ENCODE measurements around the gene PHRF1.

Gene PHRF1

DNA sequence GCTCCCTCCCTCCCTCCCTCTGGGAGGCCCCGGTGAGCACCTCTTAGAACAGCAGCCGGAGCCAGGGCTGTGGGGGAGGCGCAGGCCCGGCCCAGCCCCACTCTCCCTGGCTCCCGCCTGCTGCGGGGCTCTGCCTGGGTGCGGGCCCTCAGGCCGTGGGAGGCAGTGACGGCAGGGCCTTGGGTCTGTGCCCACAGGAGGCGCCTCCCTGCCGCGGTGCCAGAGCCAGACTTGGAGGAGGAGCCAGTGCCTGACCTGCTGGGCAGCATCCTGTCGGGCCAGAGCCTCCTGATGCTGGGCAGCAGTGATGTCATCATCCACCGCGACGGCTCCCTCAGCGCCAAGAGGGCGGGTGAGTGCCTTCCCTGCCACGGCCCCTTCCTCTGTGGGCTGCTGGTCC lies 30.0 kb downstream of the PHRF1 start:
- no peak overlapping the region for H3K4me3 ChIP-seq (ENCODE audit: control insufficient read depth, low read depth, low read length)
- DNase-seq (ENCODE audit: low read depth) = no peak
- TF ChIP-seq CTCF (IDR thresholded peaks at IDR 0.05; ENCODE audit: control insufficient read depth, insufficient read depth, low read depth, low read length, missing control alignments) = no peak

GRCh38 chr11:607020-607780 lies 30.9 kb downstream of the PHRF1 start:
- no peak for TF ChIP-seq CTCF (IDR thresholded peaks at IDR 0.05; ENCODE audit: control insufficient read depth, insufficient read depth, low read depth, low read length, missing control alignments)
- DNase-seq (ENCODE audit: low read depth) = no peak
- H3K4me3 ChIP-seq (ENCODE audit: control insufficient read depth, low read depth, low read length) = no peak overlapping the region

GRCh38 chr11:607971-608659 lies 31.8 kb downstream of the PHRF1 start:
- no peak for TF ChIP-seq CTCF (IDR thresholded peaks at IDR 0.05; ENCODE audit: control insufficient read depth, insufficient read depth, low read depth, low read length, missing control alignments)
- H3K4me3 ChIP-seq (ENCODE audit: control insufficient read depth, low read depth, low read length) = no peak overlapping the region
- DNase-seq (ENCODE audit: low read depth) = no peak

DNA sequence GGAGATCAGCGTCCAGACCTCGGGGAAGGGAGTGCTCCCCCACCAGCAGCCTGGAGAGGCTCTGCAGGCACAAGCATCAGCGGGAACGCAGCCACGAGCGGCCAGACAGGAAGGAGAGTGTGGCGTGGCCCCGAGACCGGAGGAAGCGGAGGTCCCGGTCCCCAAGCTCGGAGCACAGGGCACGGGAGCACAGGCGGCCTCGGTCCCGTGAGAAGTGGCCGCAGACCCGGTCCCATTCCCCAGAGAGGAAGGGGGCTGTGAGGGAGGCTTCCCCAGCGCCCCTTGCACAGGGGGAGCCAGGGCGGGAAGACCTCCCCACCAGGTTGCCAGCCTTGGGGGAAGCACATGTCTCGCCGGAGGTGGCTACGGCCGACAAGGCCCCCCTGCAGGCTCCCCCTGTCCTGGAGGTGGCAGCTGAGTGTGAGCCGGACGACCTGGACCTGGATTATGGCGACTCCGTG lies 32.6 kb downstream of the PHRF1 start:
- TF ChIP-seq CTCF (IDR thresholded peaks at IDR 0.05; ENCODE audit: control insufficient read depth, insufficient read depth, low read depth, low read length, missing control alignments) = no peak
- H3K4me3 ChIP-seq (ENCODE audit: control insufficient read depth, low read depth, low read length) = no peak overlapping the region
- no peak for DNase-seq (ENCODE audit: low read depth)

DNA sequence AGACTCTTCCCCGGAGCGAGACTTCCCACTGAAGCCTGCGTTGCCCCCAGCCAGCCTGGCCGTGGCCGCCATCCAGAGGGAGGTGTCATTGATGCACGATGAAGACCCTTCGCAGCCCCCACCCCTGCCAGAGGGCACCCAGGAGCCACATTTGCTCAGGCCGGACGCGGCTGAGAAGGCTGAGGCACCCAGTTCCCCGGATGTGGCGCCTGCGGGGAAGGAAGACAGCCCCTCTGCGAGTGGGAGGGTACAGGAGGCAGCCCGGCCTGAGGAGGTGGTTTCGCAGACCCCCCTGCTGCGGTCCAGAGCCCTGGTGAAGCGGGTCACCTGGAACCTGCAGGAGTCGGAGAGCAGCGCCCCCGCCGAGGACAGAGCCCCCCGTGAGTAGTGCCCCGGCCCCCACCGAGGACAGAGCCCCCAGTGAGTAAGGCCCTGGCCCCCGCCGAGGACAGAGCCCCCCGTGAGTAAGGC lies 33.1 kb downstream of the PHRF1 start:
- DNase-seq (ENCODE audit: low read depth) = no peak
- TF ChIP-seq CTCF (IDR thresholded peaks at IDR 0.05; ENCODE audit: control insufficient read depth, insufficient read depth, low read depth, low read length, missing control alignments) = no peak
- H3K4me3 ChIP-seq (ENCODE audit: control insufficient read depth, low read depth, low read length) = no peak overlapping the region

DNA sequence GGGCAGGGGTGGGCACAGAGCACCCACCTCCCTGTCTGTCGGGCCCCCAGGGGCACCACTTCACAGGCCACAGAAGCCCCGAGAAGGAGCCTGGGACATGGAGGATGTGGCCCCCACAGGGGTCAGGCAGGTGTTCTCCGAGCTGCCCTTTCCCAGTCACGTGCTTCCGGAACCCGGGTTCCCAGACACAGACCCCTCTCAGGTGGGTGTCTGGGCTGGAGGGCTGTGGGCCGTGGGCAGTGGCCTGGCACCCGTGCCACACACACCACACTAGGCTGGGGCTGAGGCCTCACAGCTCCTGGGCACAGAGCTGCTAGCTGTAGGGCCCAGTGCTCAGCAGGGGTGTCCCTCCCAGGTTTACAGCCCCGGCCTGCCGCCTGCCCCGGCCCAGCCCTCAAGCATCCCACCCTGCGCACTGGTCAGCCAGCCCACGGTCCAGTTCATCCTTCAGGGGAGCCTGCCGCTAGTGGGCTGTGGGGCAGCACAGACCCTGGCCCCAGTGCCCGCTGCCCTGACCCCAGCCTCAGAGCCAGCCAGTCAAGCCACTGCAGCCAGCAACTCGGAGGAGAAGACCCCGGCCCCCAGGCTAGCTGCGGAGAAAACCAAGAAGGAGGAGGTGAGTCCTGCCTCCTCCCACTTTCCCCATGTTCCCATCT lies 34.0 kb downstream of the PHRF1 start:
- no peak for TF ChIP-seq CTCF (IDR thresholded peaks at IDR 0.05; ENCODE audit: control insufficient read depth, insufficient read depth, low read depth, low read length, missing control alignments)
- DNase-seq (ENCODE audit: low read depth) = no peak
- H3K4me3 ChIP-seq (ENCODE audit: control insufficient read depth, low read depth, low read length) = no peak overlapping the region
